Measurements from ENCODE around the gene EIF5AL1. TPM values are rescaled to one million over a fixed set of nuclear protein-coding genes. Genes with fewer than 3 reads are reported as not detected.
"Not testable (repeated sequence)": the region's sequence is repeated elsewhere in the genome, so short reads cannot be mapped to it uniquely, and the experiment has no call there.

EIF5AL1 gene
- polyA plus RNA-seq (2011; rRNA removed) (0.23 and 0.64 TPM in 2 replicates), polyA minus RNA-seq (2011; rRNA and poly(A)+ RNA removed) (0.33 and 0.57 TPM in 2 replicates)

- CTCF ChIA-PET; H3K4me3 ChIP-seq (ENCODE audit: low read depth, low read length); H3K36me3 ChIP-seq (ENCODE audit: control insufficient read depth, insufficient read depth, low read length); POLR2A ChIA-PET; H3K27me3 ChIP-seq (ENCODE audit: control insufficient read depth, insufficient read depth, low read length); DNase-seq (ENCODE audit: low read depth): not testable (repeated sequence)
Measured at GRCh38 chr10:79511891-79512583, at the start of gene EIF5AL1. EIF5AL1 (plus strand) TSS chr10:79512533; CDS start chr10:79512650, 117 bp downstream.

- no peak overlapping the region for H3K4me3 ChIP-seq (ENCODE audit: low read depth, low read length)
- ChIA-PET POLR2A (no interaction called here), CTCF (interaction anchor here (0.8 to 1.0 kb wide), 2 partner anchors 9 to 89 kb away, joined by 3 to 6 read pairs; no protein-coding TSS in a partner anchor)
- no peak for DNase-seq (ENCODE audit: low read depth)
- H3K27me3 ChIP-seq (ENCODE audit: control insufficient read depth, insufficient read depth, low read length), result no peaks in the 10 kb centered on the region
- TF ChIP-seq, protein P1, sequence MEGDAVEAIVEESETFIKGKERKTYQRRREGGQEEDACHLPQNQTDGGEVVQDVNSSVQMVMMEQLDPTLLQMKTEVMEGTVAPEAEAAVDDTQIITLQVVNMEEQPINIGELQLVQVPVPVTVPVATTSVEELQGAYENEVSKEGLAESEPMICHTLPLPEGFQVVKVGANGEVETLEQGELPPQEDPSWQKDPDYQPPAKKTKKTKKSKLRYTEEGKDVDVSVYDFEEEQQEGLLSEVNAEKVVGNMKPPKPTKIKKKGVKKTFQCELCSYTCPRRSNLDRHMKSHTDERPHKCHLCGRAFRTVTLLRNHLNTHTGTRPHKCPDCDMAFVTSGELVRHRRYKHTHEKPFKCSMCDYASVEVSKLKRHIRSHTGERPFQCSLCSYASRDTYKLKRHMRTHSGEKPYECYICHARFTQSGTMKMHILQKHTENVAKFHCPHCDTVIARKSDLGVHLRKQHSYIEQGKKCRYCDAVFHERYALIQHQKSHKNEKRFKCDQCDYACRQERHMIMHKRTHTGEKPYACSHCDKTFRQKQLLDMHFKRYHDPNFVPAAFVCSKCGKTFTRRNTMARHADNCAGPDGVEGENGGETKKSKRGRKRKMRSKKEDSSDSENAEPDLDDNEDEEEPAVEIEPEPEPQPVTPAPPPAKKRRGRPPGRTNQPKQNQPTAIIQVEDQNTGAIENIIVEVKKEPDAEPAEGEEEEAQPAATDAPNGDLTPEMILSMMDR (IDR thresholded peaks at IDR 0.05; ENCODE audit: insufficient read depth, low read depth, low read length), result no peak
- H3K36me3 ChIP-seq (ENCODE audit: control insufficient read depth, insufficient read depth, low read length), result no peaks in the 10 kb centered on the region
Measured at GRCh38 chr10:79463578-79464496, 48.5 kb upstream of the EIF5AL1 start.

- no peak for DNase-seq (ENCODE audit: low read depth)
- Histone ChIP-seq H3K4me3 (ENCODE audit: low read depth, low read length) (no peak overlapping the region), H3K27me3 (ENCODE audit: control insufficient read depth, insufficient read depth, low read length) (no peaks in the 10 kb centered on the region), H3K36me3 (ENCODE audit: control insufficient read depth, insufficient read depth, low read length) (no peaks in the 10 kb centered on the region)
- CTCF ChIA-PET, result interaction anchor here (3.0 kb wide), 1 partner anchor 66 kb away, joined by 15 read pairs; no protein-coding TSS in a partner anchor
- POLR2A ChIA-PET, result no interaction called here
- TF ChIP-seq, protein P1 (IDR thresholded peaks at IDR 0.05; ENCODE audit: insufficient read depth, low read depth, low read length), result no peak
Measured at GRCh38 chr10:79465341-79465740, 47.0 kb upstream of the EIF5AL1 start.

DNA sequence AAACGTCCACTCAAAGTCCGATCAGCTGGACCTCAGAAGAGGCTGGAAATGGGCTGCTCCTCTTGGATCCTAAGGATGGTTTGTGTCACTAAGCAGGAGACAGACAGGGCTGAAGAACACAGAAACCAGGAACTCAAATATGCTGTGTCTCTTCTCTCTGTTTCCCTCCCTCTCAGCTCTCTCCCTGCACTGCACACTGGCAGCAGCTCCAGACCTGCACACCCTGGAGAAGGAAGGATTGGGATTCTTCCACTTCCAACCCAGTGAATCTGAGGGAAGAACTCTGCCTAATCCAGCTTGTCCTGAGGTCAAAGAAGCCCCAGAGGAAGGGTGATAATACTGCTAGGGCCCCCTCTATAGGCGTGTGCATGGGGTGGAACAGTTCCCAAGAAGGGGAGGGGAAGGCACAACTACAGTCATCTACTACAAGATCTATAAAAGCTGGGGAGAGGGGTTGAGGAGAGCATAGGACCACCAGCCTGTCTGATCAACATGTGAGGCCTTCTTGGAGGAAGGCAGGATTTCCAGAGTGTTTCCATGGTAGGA lies 44.2 kb upstream of the EIF5AL1 start:
- H3K27me3 ChIP-seq (ENCODE audit: control insufficient read depth, insufficient read depth, low read length), result no peaks in the 10 kb centered on the region
- ChIA-PET CTCF (interaction anchor here (0.6 to 4.1 kb wide), 24 partner anchors 9 to 672 kb away, joined by 3 to 56 read pairs (median 4); no protein-coding TSS in a partner anchor), POLR2A (no interaction called here)
- DNase-seq (ENCODE audit: low read depth), result no peak
- H3K36me3 ChIP-seq (ENCODE audit: control insufficient read depth, insufficient read depth, low read length), result no peaks in the 10 kb centered on the region
- no peak overlapping the region for H3K4me3 ChIP-seq (ENCODE audit: low read depth, low read length)
- TF ChIP-seq, protein P1 (IDR thresholded peaks at IDR 0.05; ENCODE audit: insufficient read depth, low read depth, low read length), result no peak

- Histone ChIP-seq H3K4me3 (ENCODE audit: low read depth, low read length) (no peak overlapping the region), H3K36me3 (ENCODE audit: control insufficient read depth, insufficient read depth, low read length) (no peaks in the 10 kb centered on the region), H3K27me3 (ENCODE audit: control insufficient read depth, insufficient read depth, low read length) (no peaks in the 10 kb centered on the region)
- ChIA-PET POLR2A (no interaction called here), CTCF (interaction anchor here (0.8 to 4.1 kb wide), 11 partner anchors 8 to 175 kb away, joined by 3 to 56 read pairs (median 16); no protein-coding TSS in a partner anchor)
- DNase-seq (ENCODE audit: low read depth), result no peak
- TF ChIP-seq, protein P1 (IDR thresholded peaks at IDR 0.05; ENCODE audit: insufficient read depth, low read depth, low read length), result no peak
Measured at GRCh38 chr10:79468841-79469585, 43.3 kb upstream of the EIF5AL1 start.

Measured in BJ (cell line).